SK-N-SH (cell line): Measurements from ENCODE around the gene SLCO3A1. TPM values are rescaled to one million over a fixed set of nuclear protein-coding genes. Genes with fewer than 3 reads are reported as not detected.

ENCODE experiments used
- CTCF ChIA-PET: fragments of 300-600, 350-600 bp; formaldehyde crosslinking; extraction: SDS; loops from one replicate; lab custom pipeline; 2021; lab: Yijun Ruan, JAX
- POLR2A ChIA-PET: fragments of 350-600 bp; sonication (Branson Sonifier 250); formaldehyde crosslinking; extraction: SDS; loops from one replicate; lab custom pipeline; 2020; ENCODE audit warnings: antibody characterized with exemption, inconsistent platforms; lab: Yijun Ruan, JAX
- DNase-seq: peaks from one replicate; pipeline ENCODE4 v3.0.0; 2012
- H2AFZ ChIP-seq: fragments of 200-600 bp; sonication (generic); 2 replicates; pipeline ENCODE4 v1.8.1; 2016; ENCODE audit warnings: antibody characterized with exemption, mild to moderate bottlenecking, low read depth
- H3F3A ChIP-seq: fragments of 200-600 bp; sonication (generic); replicated peaks from 2 replicates; pipeline ENCODE3; 2016; ENCODE audit warnings: antibody characterized with exemption, mild to moderate bottlenecking; ENCODE audit not compliant: insufficient read depth
- H3K27ac ChIP-seq, 2 experiments: fragments of 200-500 bp in 1 of 2; fragments of 200-600 bp in 1 of 2; sonication (Bioruptor generic) in 1 of 2; sonication (generic), shearing (Covaris generic) in 1 of 2; 2 replicates each; pipeline versions ENCODE4 v1.5.1 to v1.6.1; 2014 to 2016; ENCODE audit warnings: low read depth in 2 of 2, inconsistent platforms in 1 of 2, low read length in 1 of 2, mild to moderate bottlenecking in 1 of 2, mixed read lengths in 1 of 2
- H3K27me3 ChIP-seq: fragments of 200-600 bp; sonication (generic), shearing (Covaris generic); 2 replicates; pipeline ENCODE4 v1.6.1; 2016; ENCODE audit warnings: mixed run types; ENCODE audit not compliant: insufficient read depth
- H3K36me3 ChIP-seq, 2 experiments: fragments of 200-500 bp in 1 of 2; fragments of 200-600 bp in 1 of 2; sonication (Bioruptor generic) in 1 of 2; sonication (generic) in 1 of 2; replicated peaks in 1 of 2; 2 replicates each; pipeline versions ENCODE3 to v1.5.1; 2014 to 2016; ENCODE audit warnings: low read length in 1 of 2, mild to moderate bottlenecking in 1 of 2; ENCODE audit not compliant: insufficient read depth in 2 of 2, control insufficient read depth in 1 of 2
- H3K4me1 ChIP-seq, 2 experiments: fragments of 200-500 bp in 1 of 2; fragments of 200-600 bp in 1 of 2; sonication (Bioruptor generic) in 1 of 2; sonication (generic), shearing (Covaris generic) in 1 of 2; 2 replicates each; pipeline versions ENCODE4 v1.5.1 to v1.6.1; 2014 to 2016; ENCODE audit warnings: low read depth in 1 of 2, low read length in 1 of 2, mixed run types in 1 of 2; ENCODE audit not compliant: insufficient read depth in 2 of 2, control insufficient read depth in 1 of 2
- H3K4me2 ChIP-seq: fragments of 200-600 bp; sonication (generic), shearing (Covaris generic); 2 replicates; pipeline ENCODE4 v1.6.1; 2017; ENCODE audit warnings: mixed run types
- H3K4me3 ChIP-seq, 2 experiments: fragments of 200-500 bp in 1 of 2; fragments of 200-600 bp in 1 of 2; sonication (Bioruptor generic) in 1 of 2; sonication (generic), shearing (Covaris generic) in 1 of 2; 2 replicates each; pipeline versions ENCODE4 v1.5.1 to v1.8.1; 2014 to 2016; ENCODE audit warnings: low read depth in 2 of 2, inconsistent platforms in 1 of 2, low read length in 1 of 2, mild to moderate bottlenecking in 1 of 2, mixed read lengths in 1 of 2, moderate library complexity in 1 of 2
- H3K79me2 ChIP-seq: fragments of 200-600 bp; sonication (generic); 2 replicates; pipeline ENCODE4 v1.8.1; 2017; ENCODE audit warnings: mild to moderate bottlenecking; ENCODE audit not compliant: insufficient read depth
- H3K9ac ChIP-seq: fragments of 200-600 bp; sonication (generic); 2 replicates; pipeline ENCODE4 v1.6.1; 2017; ENCODE audit warnings: mixed run types
- H3K9me2 ChIP-seq: fragments of 200-600 bp; sonication (generic); 2 replicates; pipeline ENCODE4 v1.6.1; 2017; ENCODE audit warnings: mixed run types
- H3K9me3 ChIP-seq: fragments of 200-600 bp; sonication (generic); 2 replicates; pipeline ENCODE4 v1.6.1; 2017; ENCODE audit warnings: mixed run types, mild to moderate bottlenecking, moderate library complexity
- H4K20me1 ChIP-seq: fragments of 200-600 bp; sonication (generic); 2 replicates; pipeline ENCODE4 v1.6.1; 2017; ENCODE audit warnings: mild to moderate bottlenecking, mixed run types; ENCODE audit not compliant: insufficient read depth
- CHD2 ChIP-seq: fragments of 150-350 bp; IDR thresholded peaks from 2 replicates; pipeline ENCODE4 v1.6.1; 2018; ENCODE audit warnings: low read length; ENCODE audit not compliant: partially characterized antibody
- FOSL2 ChIP-seq: IDR thresholded peaks from 2 replicates; pipeline ENCODE4 v1.4.0; 2012; ENCODE audit warnings: low read depth, mild to moderate bottlenecking, moderate library complexity, borderline replicate concordance
- FOXJ3 ChIP-seq: sonication (generic); formaldehyde crosslinking; IDR thresholded peaks from 2 replicates; pipeline ENCODE4 v1.5.1; 2020; ENCODE audit warnings: mild to moderate bottlenecking, missing genetic modification reagents
- GABPA ChIP-seq: IDR thresholded peaks from 2 replicates; pipeline ENCODE4 v1.4.0; 2012; ENCODE audit warnings: low read depth, mild to moderate bottlenecking
- NFIC ChIP-seq: IDR thresholded peaks from 2 replicates; pipeline ENCODE4 v1.4.0; 2012; ENCODE audit warnings: borderline replicate concordance
- RAD21 ChIP-seq: IDR thresholded peaks from 2 replicates; pipeline ENCODE4 v1.6.1; 2012; ENCODE audit warnings: mild to moderate bottlenecking, low read length
- RFX5 ChIP-seq: IDR thresholded peaks from 2 replicates; pipeline ENCODE4 v1.6.1; 2012; ENCODE audit warnings: mild to moderate bottlenecking, improper control_type of control experiment, low read length
- SIN3A ChIP-seq: IDR thresholded peaks from 2 replicates; pipeline ENCODE4 v1.6.1; 2012; ENCODE audit warnings: low read depth, mild to moderate bottlenecking, low read length, moderate library complexity, borderline replicate concordance
- WGBS: methylation state at CpG from one replicate; pipeline ENCODE4 v1.1.6; 2017; ENCODE audit warnings: low lambda C conversion rate; 5-methylcytosine and 5-hydroxymethylcytosine counted together
- polyA plus RNA-seq, 3 experiments: library from polyadenylated mRNA; depleted of rRNA; stranded (reverse); fragments of >200 nt; gene quantifications; 2 replicates each; pipeline ENCODE4 v1.2.3, GENCODE V29; 2012
- TF ChIP-seq, protein P1 (sequence below): IDR thresholded peaks from 2 replicates; pipeline ENCODE4 v1.6.1; 2012; ENCODE audit warnings: mild to moderate bottlenecking, low read depth, low read length, moderate library complexity
- TF ChIP-seq, protein P2 (sequence below): IDR thresholded peaks from 2 replicates; pipeline ENCODE4 v1.4.0; 2012; ENCODE audit warnings: low read depth
- TF ChIP-seq, protein P3 (sequence below): IDR thresholded peaks from 2 replicates; pipeline ENCODE4 v1.4.0; 2012; ENCODE audit warnings: low read depth, borderline replicate concordance
- TF ChIP-seq, protein P4 (sequence below): fragments of 150-350 bp; IDR thresholded peaks from 2 replicates; pipeline ENCODE4 v1.6.1; 2017; ENCODE audit warnings: antibody characterized with exemption, low read length, low read depth, borderline replicate concordance

Gene SLCO3A1
- polyA plus RNA-seq, 1 of the 3 experiments (the other 2 are of a cell fraction), result 19.7 TPM

DNA sequence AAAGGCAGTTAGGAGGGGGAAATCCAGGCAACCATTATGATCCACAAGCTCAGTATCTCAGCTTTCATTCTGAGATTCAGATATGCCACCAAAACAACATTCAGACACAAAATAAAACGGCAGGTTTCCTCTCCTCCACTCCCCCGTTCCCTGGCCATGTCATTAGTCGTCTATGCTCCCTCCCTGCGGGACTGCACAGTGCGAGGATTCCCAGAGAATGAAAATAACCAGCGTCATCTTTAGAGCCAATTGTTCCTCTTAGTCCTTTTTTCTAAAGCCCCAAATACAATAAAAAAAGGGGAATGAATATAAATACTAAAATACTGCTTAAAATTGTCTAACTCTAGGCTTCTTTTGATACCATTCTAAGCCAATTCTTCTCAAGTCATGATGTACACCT lies 7.8 kb upstream of the SLCO3A1 start (continued):
- TF ChIP-seq, protein P1, sequence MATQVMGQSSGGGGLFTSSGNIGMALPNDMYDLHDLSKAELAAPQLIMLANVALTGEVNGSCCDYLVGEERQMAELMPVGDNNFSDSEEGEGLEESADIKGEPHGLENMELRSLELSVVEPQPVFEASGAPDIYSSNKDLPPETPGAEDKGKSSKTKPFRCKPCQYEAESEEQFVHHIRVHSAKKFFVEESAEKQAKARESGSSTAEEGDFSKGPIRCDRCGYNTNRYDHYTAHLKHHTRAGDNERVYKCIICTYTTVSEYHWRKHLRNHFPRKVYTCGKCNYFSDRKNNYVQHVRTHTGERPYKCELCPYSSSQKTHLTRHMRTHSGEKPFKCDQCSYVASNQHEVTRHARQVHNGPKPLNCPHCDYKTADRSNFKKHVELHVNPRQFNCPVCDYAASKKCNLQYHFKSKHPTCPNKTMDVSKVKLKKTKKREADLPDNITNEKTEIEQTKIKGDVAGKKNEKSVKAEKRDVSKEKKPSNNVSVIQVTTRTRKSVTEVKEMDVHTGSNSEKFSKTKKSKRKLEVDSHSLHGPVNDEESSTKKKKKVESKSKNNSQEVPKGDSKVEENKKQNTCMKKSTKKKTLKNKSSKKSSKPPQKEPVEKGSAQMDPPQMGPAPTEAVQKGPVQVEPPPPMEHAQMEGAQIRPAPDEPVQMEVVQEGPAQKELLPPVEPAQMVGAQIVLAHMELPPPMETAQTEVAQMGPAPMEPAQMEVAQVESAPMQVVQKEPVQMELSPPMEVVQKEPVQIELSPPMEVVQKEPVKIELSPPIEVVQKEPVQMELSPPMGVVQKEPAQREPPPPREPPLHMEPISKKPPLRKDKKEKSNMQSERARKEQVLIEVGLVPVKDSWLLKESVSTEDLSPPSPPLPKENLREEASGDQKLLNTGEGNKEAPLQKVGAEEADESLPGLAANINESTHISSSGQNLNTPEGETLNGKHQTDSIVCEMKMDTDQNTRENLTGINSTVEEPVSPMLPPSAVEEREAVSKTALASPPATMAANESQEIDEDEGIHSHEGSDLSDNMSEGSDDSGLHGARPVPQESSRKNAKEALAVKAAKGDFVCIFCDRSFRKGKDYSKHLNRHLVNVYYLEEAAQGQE, result no peak
- TF ChIP-seq, protein P2, sequence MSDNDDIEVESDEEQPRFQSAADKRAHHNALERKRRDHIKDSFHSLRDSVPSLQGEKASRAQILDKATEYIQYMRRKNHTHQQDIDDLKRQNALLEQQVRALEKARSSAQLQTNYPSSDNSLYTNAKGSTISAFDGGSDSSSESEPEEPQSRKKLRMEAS, result no peak
- TF ChIP-seq NFIC (no peak), CHD2 (no peak), RFX5 (no peak)

DNA sequence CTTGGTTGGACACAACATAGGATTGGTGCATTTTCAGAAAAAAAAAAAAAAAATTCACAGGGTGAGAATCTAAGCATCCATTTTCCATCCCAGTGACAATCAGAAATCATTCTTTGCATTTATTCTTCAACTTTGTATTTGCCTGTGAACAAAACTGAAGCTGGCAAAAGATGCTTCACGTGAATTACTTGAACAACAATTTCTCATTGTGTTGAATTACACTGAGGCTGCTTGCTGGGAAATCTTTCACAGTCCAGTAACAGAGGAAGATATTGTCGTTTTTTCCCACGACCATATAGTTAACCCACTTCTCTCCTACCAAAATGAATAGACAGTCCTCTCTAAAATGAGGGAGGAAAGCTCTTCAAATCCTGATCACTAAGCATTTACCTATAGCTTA lies 4.3 kb upstream of the SLCO3A1 start:
- Histone ChIP-seq H3F3A (peaks cover 7% of the 10 kb centered on the region), H4K20me1 (no peaks in the 10 kb centered on the region), H3K27ac (no peak overlapping the region), H3K4me3 (no peak overlapping the region), H3K79me2 (peaks cover 5% of the 10 kb centered on the region; the same call in 1 of the 2 replicates), H2AFZ (no peak overlapping the region), H3K9me3 (no peaks in the 10 kb centered on the region), H3K4me2 (no peak overlapping the region), H3K9ac (no peak overlapping the region), H3K4me1 (peaks cover 0 to 9% of the 10 kb centered on the region in 2 experiments; a peak in 3 of 4 replicates), H3K9me2 (no peaks in the 10 kb centered on the region), H3K36me3 (no peaks in the 10 kb centered on the region), H3K27me3 (no peaks in the 10 kb centered on the region)
- no peak for DNase-seq
- ChIA-PET CTCF (interaction anchor here (0.7 to 9.0 kb wide), 11 partner anchors 15 to 271 kb away, joined by 3 to 112 read pairs (median 4); no protein-coding TSS in a partner anchor), POLR2A (no interaction called here)
- TF ChIP-seq RAD21 (no peak), FOXJ3 (CRISPR knock-in tag) (no peak), FOSL2 (no peak), RFX5 (no peak), SIN3A (no peak), GABPA (no peak)
- TF ChIP-seq, protein P1, result no peak
- TF ChIP-seq, protein P3, sequence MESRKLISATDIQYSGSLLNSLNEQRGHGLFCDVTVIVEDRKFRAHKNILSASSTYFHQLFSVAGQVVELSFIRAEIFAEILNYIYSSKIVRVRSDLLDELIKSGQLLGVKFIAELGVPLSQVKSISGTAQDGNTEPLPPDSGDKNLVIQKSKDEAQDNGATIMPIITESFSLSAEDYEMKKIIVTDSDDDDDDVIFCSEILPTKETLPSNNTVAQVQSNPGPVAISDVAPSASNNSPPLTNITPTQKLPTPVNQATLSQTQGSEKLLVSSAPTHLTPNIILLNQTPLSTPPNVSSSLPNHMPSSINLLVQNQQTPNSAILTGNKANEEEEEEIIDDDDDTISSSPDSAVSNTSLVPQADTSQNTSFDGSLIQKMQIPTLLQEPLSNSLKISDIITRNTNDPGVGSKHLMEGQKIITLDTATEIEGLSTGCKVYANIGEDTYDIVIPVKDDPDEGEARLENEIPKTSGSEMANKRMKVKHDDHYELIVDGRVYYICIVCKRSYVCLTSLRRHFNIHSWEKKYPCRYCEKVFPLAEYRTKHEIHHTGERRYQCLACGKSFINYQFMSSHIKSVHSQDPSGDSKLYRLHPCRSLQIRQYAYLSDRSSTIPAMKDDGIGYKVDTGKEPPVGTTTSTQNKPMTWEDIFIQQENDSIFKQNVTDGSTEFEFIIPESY, result no peak
- TF ChIP-seq, protein P4, sequence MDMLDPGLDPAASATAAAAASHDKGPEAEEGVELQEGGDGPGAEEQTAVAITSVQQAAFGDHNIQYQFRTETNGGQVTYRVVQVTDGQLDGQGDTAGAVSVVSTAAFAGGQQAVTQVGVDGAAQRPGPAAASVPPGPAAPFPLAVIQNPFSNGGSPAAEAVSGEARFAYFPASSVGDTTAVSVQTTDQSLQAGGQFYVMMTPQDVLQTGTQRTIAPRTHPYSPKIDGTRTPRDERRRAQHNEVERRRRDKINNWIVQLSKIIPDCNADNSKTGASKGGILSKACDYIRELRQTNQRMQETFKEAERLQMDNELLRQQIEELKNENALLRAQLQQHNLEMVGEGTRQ, result no peak
- TF ChIP-seq, protein P2, result no peak
- WGBS, result 62% methylated on average over 3 of the region's 3 CpGs
